GF-D8 (cell line): ENCODE measurements around the gene BTD.

ENCODE experiments used
- DNase-seq: peaks from one replicate; lab custom pipeline; 2025; lab: John Stamatoyannopoulos, UW

The BTD gene

DNA sequence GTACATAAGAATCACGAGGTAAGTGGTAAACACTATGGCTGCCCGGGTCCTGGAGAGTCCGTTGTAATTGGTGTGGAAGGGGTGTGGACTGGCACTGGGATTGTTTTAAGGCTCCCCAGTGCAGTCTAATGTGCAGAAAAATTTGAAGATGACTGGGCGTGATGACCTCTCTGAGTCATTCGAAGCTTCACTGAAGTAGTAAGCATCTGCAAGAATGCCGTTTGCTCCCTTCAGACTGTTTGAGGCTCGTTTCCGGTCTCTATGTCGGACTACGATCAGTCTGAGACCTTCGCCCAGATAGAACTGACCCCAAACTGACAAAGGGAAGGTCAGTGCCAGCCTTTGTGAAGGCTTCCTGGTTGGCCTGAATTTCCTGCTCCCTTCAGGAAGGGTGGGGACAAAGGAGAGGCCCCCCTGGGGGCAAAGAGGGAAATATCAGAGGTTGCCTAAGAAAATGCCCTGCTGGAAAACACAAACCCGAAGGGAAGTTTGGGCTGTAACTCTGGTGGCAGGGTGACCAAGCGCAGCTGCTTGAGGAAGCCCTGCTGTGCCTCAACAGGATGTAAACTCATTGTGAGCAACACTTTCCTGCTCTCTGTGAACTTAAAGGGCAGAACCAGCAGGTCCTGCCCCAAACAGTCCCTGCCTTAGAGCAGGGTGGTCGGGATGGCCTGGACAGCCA is 34.6 kb downstream of the BTD start:
- DNase-seq = peak; percentile 46

DNA sequence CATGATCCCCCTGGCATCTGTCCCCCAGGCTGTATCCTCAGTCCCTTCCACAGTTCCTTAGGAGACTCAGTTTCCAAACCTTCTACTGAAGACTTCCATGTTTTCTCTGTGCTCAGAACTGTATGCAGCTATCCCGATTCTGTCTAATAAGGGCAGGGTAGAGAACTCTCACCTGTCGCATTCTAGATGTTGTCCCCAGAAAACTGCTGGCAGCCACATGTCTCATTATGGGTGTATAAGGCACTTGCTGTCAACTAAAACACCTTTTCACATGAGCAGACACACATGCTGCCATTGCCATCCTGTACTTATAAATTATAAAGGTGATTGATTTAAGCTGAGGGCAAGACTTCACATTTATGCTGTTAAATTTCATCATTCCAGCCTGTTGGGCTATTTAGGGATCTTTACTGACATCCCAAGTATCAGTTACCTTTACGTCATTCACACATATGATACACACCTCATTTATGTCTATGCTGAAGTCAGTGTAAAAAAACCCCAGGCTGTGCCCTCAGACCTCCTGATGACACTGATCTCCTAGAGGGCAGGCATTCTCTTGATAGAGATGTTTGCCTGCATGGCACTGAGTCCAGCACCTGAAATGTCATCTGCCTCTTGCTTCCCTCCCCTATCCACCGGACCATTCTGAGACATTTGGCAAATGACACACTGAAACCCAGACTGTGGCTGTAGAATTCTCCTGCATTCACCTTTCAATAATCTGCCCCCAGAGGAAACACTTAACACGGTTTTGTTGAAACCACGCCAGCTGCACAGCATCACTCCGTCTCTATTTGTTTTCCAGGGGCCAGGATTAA is 35.8 kb downstream of the BTD start:
- DNase-seq = no peak

DNA sequence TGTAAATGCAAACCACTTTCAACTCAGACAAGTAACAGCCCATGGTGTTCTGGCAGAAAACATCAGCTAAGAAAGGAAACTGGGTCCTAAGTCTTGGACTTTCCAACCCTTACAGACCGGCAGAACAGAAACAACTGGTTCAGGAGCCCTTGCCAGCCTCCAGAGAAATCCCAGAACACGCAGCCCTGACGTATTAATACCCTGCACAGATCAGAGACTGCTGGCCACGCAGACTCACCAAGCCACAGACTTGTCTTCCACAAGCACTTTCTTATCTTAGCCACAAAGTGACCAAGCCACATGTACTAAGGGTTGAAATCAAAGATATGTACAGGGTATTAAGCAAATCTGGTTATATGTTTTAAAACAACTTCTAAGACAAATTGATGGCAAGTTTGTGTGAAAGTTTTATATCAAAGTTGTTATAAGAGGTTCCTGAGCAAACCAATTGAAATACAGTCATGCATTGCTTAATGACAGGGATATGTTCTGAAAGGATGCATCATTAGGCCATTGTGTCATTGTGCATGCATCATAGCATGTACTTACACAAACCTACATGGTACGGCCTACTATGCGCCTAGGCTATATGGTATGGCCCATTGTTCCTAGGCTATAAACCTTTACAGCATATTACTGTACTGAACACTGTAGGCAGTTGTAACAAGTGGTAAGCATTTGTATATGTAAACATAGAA is 36.8 kb downstream of the BTD start:
- no peak for DNase-seq

DNA sequence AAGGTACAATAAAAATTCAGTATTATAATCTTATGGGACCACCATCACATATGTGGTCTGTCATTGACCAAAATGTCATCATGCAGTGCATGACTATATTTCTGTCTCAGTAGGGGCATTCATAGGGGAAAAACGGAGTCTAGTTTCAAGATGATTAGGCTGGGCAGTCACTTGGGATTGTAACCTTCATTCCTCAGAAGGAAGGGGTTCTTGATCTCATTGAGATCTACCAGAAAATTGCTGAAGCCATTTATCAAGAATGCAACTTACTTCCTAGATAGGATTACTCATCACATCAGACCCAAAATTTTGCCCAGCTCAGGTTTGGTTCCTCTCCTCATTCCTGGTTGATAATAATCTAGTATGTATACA is 37.3 kb downstream of the BTD start:
- DNase-seq = no peak

DNA sequence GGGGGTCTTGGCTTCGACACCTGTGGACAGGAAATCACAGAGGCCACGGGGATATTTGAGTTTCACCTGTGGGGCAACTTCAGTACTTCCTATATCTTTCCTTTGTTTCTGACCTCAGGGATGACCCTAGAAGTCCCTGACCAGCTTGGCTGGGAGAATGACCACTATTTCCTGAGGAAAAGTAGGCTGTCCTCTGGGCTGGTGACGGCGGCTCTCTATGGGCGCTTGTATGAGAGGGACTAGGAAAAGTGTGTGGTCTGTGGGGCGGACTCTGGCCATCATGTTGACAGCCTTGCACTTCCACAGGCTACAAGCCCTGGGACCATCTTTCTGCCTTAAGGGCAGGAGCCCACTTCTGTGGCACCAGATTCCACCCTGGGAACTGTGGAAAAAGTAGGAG is 43.7 kb downstream of the BTD start:
- no peak for DNase-seq

DNA sequence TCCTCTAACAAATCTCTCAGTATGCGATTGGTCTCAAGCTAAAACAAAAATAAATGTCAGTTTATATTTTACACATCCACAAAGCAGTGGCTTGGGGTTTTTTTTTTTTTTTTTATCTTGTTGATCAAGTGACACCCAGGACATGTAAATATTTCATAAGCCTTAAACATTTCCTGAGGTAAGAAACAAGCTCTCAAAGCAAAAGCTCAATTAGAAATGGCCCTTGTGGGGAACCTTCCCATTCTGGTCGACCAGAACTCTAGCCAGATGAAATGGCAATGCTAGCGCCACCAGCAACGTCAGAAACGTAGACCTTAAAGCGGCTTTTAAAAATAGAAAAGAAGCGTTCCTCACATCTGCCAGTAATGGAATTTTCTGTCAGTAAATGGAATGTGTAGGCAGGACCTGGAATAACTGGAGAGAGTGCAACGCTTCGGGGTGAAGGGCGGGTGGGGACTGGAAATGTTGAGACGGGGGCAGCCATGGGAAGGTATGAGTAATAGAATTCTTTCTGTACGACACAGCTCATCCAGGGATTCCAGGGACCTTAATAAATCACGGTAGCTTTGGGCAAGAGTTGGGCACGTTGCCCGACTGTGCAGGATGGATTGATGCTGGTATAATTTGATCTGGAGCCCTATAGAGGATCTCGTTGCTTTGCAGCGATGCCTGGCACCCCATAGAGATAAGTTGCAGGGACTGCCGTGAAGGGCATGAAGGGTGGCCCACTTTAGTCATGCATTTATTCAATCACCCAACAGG is 44.4 kb downstream of the BTD start:
- no peak for DNase-seq

DNA sequence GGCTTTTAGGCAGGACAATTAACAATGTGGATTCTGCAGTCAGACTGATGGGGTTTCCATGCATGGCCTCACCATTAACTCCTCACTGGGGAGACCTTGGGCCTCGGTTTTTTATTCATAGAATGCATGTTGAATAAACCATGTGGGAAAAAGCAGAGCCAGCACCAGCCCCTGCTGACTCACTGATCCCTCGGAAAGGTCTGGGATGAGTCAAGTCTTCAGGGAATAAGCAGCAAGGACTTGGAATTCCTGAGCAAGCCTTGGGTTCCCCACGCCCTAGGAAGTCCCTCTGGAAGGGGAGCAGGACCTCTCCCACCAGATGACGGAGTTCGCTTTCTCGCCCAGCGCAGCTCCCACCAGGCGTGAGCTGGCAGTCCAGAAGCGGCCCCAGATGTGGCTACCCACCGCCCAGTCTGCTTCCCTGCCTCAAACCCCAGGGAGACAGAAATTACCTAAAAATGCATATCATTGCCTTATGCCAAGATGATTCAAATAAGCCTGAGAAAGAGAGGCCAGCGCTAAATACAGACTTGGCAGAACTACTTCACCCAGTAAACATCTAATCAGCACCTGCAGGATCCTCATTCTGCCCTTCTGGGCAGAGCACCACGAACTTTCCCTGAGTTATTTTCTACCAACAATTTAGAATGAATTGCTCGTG is 45.4 kb downstream of the BTD start:
- DNase-seq = no peak

DNA sequence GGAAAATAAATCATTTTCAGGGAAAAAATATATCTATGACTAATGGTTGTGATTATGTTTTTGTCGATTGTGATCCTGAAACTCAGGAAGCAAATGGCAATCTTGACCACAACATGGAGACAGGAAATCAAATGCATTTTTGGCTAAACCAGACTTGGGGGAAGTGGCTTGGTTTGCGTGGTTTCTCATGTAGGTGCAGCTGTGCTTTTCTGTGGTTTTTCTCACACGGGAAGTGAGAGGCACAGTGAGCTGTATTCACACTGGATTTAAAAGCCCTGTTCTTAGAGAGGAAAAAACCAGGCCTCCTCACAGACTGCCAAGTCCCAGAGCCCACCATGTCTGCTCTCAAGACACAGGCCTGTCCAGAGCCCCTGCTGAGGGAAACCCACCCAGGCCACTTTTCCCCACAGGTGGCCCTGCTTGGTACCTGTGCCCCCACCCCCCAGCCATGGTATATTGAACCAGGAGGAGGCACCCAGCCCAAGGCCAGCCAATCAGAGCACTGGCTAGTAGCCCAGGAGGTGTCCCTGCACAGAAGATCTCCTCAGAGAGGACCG is 46.1 kb downstream of the BTD start:
- DNase-seq = peak; percentile 82

DNA sequence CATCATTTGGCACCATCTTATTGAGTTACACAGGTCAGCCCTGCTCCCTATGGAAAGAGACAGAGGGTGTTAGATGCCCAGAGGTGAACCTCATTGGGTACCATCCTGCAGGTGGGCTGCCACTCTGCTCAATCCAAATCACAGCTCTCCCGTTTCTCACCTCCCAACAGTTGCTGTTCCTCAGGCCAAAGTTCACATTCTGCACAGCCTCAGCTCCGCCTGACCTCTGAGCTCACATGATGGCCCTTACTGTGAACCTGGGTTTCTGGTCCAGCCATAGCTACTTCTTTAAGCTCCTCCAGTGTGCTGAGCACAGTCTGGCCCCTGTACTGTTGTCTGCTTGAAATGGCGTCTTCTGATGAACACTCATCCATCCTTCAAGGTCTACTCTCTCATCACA is 47.8 kb downstream of the BTD start:
- DNase-seq = no peak

DNA sequence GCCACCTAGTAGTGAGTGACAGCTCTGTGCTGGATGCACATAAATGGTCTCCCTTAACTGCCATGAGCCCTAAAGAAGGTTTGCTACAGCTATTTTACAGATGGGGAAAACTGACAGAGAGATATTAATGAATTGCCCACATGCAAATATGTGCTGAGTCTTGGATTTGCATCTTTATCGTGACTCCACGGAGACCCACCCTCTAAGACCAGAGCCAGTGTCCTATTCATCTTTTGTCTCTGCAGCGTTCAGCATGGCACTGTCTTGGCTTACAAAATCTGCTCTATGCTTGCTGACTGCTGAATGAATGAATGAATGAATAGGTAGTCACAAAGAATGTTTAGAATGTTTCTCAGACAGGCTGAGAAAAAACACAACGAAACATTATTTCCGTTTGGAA is 48.3 kb downstream of the BTD start:
- no peak for DNase-seq

DNA sequence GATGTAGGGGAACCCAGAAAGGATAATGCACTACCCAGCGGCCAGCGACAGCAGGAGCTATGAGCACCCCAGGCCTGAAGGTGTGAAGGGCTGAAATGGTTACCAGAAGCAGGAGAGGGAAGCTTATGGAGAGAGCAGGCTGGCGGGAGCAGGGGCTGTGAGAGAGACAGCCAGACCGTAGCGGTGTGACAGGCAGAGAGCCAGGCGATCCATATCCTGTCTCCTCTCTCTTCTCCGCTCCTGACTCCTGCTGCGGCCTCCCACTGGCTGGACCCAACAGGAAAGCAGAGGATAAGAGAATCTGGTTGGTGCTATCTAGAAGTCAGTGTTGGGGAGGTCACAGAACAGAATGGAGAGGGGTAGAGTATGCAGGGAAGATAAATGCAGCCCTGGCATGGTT is 49.9 kb downstream of the BTD start:
- DNase-seq = no peak

DNA sequence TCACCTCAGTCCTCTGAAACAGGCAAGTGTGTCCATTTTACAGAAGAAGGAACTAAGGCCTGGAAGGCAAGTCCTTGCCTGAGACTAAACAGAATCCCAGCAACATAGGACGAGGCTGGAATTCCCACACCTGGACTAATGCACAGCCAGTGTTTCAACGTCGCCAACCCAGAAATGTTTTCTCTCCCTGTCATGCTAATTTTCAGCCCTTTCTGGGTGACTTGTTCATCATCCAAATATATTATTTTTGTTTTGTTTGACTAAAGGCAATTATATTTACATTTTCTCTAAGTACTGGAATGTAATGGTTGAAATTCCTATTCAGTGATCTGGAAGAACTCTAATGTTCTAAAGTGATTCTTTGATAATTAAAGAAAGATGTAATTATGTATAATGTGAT is 51.8 kb downstream of the BTD start:
- DNase-seq = no peak

DNA sequence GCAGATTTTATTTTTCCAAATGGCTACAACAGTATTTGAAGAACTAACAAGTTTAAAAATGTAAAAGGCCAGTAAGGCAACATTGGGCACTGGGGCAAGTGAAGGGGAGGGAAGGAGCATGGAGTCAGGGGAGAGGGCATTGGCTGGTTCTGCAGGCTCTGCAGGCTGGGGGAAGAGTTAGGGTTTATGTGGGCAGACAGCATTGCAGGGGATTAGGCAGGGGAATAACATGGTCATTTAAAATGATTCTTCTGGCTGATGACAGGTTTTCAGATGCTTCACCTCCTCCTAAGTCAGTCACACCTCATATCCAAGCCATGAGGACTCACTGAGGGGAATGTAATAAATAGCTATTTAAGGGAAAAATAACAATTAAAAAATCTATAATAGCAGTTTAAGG is 52.6 kb downstream of the BTD start:
- no peak for DNase-seq

DNA sequence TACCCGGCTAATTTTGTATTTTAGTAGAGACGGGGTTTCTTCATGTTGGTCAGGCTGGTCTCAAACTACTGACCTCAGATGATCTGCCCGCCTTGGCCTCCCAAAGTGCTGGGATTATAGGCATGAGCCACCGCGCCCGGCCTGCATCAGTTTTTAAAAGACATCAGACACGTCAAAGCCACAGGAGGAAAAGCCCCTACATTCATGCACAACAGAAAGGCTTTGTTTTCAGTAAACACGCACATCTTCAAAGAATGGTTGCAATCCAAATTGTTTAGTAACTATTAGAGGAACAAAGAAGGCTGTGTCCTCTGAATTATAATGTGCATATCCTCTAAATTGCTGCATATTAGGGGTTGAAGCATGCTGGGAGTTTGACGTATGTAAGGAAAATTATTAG is 53.3 kb downstream of the BTD start:
- no peak for DNase-seq

DNA sequence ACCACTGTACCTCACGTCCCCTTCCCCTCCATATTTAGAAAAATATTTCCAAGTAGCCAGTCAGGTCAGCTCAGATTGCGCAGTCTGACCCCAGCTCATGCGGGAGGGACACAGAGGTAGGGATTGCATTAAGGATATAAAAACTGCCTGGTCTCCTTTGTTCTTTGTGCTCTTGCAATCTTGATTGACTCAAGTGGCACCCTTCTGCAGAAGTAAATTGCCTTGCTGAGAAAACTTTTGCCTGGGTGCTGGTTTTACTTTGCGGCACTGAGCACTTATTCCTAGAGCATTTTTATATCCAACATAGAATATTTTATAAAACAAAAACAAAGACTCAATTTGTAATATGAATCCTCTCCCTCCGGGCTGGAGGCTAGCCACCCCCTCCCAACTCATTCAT is 54.8 kb downstream of the BTD start:
- DNase-seq = no peak

DNA sequence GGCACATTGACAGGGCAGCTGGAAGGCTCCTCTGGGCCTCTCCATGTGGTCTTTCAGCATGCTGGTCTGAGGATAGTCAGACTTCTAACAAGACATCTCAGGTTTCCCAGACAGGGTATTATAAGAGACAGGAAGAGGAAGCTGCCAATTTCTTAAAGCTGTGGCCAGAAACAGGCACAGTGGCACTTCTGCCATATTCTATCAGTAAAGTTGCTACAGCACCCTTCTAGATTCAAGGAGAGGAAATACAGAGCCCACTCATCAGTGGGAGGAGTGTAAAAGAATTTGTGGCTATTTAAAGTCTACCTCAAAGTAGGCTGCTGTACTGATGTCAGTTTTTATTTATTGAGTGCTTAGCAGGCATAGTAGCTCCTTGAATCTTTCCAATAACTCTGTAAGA is 55.5 kb downstream of the BTD start:
- DNase-seq = peak; percentile 50

DNA sequence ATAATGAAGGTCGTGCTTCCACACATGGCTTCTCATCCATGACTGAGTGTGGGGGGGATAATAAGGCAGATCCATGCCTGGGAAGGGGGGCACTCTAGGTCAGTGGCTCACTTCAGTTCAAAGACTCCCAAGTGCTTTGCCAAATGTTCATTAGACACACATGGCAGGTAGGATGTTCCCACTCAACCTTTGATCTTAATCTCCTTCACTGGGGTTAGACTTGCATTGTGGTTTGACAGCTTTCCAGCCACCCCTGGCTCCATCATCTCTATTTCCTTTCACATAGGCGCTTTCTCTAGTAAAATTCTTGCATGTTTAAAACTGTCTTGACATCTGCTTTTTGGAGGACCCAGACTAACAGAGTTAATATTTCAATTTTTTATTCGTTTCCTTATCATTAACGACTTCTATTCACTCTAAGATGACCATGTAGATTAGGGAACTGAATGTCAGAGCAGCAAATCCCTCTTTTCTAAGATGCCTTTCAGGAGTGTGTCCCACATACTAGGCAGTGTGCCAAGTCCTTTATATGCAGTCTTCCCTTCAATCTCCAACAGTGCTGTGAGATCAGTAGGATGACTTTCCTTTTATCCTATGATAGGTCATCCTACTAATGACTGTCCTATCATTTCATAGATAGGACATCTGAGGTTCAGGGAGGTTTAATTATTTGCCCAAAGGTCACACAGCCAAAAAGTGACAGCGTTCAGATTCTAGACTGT is 57.9 kb downstream of the BTD start:
- no peak for DNase-seq

DNA sequence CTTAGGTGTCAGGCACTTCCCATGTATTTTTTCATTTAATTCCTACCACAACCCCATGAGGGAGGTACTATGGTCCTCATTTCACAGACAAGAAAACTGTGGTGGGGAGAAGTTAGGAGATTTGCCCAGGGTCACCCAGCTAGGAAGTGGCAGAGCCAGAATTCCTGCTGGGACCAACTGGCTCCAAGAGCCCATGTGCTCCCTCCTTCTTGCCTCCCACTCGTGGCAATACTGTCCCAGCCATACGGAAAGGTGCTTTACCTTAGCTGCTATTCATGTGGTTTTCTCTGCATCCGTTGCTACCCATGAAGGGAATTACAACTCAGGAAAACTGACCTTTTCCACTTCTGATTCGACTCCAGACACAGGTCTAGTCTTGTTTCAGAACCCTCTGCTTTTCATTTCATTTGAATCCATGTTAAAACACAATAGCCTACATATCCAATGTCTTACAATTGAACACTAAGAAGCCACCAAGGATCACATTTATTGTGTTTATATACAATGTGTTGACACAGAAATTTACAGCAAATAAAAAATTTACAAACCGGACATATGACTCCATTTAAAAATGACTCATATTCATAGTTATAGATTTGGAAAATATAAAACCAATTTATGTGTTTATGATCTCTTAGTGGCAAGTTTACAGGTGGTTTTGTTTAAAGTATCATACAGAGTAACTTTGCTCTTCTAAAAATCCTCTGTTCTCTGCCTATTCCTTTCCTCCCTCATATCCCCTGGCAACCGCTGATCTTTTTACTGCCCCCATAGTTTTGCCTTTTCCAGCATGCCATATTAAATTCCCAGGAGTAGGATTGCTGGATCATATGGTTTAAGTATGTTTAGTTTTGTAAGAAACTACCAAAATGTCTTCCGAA is 58.8 kb downstream of the BTD start:
- DNase-seq = no peak

DNA sequence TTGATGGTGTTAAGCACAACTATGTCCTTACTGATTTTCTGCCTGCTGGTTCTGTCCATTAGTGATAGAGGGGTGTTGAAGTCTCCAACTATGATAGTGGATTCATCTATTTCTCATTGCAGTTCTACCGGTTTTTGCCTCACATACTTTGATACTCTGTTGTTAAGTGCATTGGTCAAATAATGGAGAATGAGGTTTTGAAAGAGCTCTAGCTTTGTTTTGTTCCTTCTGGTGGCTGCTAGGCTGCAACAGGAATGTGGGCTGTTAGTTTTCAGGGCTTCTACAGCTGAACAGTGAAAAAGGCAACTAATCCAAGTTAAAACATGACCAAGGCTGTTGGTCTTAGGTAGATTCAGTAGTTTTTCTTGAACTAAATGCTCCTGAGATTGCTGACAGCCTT is 62.6 kb downstream of the BTD start:
- no peak for DNase-seq
